Activated T-cell treated with anti-CD3 and anti-CD28 coated beads for 1 hour (primary cell): ENCODE data around the gene KLRC1.
"Not testable (repeated sequence)": the region's sequence is repeated elsewhere in the genome, so short reads cannot be mapped to it uniquely, and the experiment has no call there.

ENCODE experiments used
- DNase-seq: peaks from one replicate; pipeline ENCODE4 v3.0.0-alpha.2; 2020; ENCODE audit warnings: low read depth

KLRC1 gene

DNA sequence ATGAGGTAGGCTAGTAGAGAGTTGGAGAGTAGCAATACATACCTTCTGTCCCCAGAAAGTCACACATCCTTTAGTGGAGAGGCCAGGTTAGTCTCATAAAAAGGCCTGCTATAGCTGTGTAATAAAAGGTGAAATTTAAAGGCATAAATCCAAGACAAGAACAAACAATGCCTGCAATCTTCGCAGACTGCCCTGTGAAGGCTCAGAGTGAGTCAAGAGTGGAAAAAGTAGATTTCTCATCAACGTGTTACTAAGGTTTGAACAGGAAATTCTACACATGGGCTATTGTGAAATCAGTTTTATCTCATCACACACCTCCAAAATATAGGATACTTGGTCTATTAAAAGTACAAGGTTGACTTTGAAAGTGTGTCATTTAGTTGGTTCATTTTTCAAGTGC lies at the start of gene KLRC1:
TSS of gene KLRC1 (minus strand) at position 222 of the 400 bp plus-strand sequence. CDS start 2,221 bp downstream, outside the sequence.
- DNase-seq = no peak

DNA sequence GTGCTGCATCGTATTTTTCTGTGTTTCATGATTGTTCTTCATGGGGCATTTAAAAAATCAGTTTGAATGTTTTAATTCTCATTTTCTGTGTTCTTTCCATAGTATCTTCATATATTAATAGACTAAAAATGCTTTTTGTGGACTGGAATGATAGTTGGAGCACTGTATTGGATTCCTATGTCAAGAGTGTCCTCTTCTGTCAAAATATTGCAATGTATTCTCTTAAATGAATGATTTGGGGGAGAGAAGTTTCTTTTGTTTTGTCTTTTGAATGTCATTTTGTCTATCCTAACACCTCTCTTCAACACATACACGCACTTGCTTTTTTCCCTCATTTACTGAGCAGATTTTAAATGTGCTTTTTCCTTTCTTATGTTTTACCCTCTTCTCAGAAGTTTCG lies 47.9 kb upstream of the KLRC1 start:
- DNase-seq = no peak

DNA sequence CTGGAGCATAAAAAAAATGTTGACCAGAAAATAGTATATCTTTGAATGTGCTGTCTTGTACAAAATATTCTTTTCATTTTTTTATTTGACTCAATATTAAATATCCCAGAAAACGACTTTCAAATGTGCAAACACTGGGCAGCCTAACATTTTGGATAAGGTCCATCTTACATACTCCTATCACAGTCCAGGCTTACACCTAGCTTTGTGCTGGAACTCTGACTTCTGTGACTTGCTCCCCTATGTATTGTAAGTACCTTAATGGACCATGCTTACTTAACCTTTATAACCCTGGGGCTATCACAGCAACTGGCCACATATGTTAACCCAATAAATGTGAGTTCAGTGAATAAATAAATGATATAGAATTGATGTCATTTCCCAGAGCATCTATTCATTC lies 44.9 kb upstream of the KLRC1 start:
- no peak for DNase-seq

DNA sequence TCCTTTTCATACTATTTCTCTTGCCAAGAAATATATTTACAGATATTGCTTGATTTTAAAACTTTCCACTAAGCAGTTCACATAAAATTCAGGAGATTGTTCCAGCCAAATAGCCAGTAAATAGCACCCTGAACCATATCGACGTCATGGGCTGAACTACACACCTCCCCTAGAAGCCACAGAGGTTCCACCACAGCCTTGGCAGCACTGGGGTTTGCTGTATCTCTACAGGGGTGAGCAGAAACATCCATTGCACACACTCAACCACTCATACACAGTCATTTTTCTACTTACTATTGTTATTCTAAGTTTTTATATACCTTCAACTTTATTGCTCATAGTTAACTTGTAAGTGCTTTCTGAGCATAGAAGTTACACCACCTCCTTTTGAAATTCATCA lies 44.4 kb upstream of the KLRC1 start:
- peak; percentile 27 for DNase-seq

DNA sequence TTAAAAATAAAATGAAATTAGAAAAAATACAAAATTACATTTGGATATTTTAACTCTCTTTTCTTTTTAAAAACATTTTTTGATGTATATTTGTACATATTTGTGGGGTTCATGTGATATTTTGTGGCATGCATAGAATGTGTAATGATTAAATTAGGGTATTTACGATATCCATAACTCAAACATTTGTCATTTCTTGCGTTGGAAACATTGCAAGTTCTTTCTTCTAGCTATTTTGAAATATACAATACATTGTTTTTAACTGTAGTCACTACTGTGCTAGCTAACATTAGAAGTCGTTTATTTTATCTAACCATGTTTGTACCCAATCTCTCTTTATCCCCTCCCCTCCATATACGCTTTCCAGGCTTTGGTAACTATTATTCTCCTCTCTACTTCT lies 38.6 kb upstream of the KLRC1 start:
- DNase-seq = no peak

DNA sequence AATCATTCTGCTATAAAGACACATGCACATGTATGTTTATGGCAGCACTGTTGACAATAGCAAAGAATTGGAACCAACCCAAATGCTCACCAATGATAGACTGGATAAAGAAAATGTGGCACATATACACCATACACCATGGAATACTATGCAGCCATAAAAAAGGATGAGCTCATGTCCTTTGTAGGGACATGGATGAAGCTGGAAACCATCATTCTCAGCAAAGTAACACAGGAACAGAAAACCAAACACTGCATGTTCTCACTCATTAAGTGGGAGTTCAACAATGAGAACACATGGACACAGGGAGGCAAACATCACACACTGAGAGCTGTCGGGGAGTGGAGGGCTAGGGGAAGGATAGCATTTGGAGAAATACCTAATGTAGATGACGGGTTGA lies 34.2 kb upstream of the KLRC1 start:
- not testable (repeated sequence) for DNase-seq

DNA sequence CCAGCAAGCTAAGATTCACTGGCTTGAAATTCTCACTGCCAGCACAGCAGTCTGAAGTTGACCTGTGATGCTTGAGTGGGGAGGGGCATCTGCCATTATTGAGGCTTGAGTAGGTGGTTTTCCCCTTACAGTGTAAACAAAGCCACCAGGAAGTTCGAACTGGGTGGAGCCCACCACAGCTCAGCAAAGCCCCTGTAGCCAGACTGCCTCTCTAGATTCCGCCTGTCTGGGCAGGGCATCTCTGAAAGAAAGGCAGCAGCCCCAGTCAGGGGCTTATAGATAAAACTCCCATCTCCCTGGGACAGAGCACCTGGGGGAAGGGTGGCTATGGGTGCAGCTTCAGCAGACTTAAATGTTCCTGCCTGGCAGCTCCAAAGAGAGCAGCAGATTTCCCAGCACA lies 28.7 kb upstream of the KLRC1 start:
- DNase-seq = not testable (repeated sequence)

DNA sequence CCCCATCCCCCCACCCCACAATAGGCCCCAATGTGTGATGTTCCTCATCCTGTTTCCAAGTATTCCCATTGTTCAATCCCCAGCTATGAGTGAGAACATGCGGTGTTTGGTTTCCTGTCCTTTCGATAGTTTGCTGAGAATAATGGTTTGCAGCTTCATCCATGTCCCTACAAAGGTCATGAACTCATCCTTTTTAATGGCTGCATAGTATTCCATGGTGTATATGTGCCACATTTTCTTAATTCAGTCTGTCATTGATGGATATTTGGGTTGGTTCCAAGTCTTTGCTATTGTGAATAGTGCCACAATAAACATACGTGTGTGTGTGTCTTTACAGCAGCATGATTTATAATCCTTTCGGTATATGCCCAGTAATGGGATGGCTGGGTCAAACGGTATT lies 19.6 kb upstream of the KLRC1 start:
- DNase-seq = not testable (repeated sequence)

DNA sequence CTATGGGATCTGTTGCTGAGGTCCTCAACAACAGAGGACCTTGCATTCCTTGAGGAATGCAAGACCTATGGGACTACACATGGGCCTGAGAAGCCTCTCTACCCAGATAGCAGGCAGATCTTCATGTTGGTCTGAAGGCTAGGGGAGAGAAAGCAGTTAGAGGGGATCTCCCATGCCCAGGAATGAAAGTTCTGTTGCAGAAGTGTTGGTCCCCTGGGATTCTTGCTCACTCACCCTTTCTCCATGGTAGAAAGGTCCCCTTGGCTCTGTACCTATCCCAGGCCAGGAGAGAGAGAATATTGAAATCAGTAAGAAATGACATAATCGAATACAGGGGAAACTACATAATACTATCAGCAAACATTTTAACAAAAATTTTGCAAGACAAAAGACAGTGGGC lies 16.5 kb upstream of the KLRC1 start:
- no peak for DNase-seq

DNA sequence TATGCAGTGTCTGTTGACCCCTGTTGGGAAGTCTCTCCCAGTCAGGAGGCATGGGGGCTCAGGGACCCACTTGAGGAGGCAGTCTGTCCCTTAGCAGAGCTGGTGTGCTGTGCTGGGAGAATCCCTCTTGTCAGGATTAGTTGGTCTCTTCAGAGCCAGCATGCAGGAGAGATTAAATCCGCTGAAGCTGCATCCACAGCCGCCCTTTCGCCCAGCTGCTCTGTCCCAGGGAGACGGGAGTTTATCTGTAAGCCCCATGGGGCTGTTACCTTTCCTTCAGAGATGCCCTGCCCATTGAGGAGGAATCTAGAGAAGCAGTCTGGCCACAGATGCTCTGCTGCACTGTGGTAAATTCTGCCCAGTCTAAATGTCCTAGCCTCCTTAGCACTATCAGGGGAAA lies 13.1 kb upstream of the KLRC1 start:
- DNase-seq = no peak

DNA sequence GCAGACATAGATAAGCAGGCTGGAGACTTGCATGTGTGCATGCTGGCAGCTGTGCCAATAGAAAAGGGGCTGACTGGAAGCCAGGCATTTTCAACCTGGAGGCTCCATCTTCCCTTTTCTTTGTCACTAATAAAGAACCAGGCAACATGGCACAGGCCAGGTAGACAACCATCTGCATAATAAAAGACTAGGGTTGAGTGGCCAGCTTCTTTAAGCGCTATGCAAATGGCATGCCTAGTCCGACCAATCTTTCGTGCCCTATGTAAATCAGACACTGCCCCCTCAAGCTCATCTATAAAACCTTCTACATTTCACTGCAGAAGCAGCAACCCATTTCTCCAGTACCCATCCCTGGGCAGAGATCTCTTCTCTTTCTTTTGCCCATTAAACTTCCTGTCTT lies 4.6 kb upstream of the KLRC1 start:
- DNase-seq = no peak

DNA sequence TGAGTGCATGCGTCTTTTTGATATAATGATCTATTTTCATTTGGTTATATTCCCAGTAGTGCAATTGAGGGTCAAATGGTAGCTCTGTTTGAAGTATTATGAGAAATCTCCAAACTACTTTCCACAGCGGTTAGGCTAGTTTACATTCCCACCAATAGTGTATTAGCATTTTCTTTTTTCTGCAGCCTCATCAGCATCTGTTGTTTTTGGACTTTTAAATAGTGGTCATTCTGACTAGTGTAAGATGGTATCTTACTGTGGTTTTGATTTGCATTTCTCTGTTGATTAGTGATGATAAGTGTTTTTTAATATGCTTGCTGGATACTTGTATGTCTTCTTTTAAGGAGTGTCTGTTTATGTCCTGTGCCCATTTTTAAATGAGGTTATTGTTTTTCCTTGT lies 3.7 kb upstream of the KLRC1 start:
- DNase-seq = no peak

DNA sequence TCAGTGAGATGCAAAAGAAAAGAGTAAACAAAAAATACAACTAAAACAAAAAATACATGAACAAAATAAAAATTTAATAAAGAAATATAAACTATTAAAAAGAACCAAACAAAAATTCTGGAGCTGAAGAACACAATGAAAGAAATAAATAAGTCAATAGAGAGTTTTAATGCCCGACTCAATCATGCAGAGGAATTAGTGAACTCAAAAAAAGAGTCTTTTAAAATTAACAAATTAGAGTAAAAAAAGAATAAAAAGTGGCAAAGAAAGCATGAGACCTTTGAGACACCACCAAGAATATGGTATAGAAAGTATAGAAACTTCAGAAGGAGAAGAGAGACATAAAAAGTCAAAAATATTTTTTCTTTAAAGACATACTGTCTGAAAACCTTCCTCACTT lies 2.6 kb upstream of the KLRC1 start:
- DNase-seq = no peak

DNA sequence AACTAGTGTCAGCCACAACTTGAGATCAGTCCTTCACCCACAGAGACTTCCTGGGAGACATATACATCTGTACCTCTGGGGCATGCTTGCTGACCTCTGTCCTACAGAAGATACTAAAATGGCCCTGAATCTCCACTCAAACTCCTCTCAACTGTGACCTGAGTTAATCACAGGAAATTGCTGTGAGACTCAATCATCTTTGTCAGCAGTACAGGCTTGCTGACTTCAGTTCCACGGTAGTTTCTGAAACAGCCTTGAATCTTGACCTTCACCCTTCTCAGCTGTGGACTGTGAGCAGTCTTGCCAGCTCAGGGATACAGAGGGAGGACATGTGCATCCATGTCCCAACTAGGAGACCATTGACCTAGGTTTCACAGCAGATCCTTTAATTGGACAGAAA lies 1.4 kb upstream of the KLRC1 start:
- no peak for DNase-seq

DNA sequence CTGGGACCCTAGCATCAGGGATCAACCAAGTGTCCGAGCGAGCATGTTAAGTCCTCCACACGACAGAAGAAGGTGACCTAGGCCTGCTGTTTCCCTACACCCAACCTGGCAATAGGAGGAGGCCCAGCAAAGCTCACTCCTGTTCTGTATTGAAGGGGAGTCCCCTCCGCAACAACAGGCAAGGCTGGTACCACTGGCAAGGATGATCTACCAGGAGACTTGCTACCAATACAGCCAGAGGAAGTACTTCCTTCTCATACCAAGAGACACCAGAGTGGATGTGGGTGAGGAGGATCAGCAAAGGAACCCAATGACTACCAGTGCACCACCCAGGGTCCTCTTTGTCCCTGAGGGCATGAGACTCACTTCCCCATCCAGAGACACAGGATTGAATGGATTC lies 4.9 kb downstream of the KLRC1 start:
- no peak for DNase-seq

DNA sequence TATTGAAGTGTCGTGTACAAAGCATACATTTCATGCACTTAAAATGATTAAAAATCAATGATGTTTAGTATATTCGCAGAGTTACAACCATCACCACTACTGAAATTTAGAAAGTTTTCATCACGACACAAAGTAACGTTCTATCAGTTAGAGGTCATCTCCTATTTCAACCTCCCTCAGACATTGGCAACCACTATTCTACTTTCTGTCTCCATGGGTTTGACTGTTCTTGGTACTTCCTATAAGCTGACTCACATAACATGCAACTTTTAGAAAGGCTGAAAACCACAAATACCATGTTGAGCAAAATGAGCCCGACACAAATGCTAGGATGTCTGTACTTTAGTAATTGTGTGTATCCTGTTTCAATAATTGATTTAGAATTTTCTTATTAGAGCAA lies 7.1 kb downstream of the KLRC1 start:
- not testable (repeated sequence) for DNase-seq

DNA sequence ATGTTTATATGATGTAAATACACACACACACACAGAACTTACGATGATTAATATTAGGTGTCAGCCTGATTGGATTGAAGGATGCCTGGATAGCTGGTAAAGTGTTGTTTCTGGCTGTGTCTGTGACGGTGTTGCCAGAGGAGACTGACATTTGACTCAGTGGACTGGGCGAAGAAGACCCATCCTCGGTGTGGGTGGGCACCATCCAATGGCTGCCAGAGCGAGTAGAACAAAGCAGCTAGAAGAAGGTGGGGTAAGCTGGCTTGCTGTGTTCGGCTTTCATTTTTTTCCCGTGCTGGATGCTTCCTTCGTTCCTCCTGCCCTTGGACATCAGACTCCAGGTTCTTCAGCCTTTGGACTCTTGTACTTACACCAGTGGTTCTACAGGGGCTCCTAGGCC lies 12.0 kb downstream of the KLRC1 start:
- DNase-seq = not testable (repeated sequence)

DNA sequence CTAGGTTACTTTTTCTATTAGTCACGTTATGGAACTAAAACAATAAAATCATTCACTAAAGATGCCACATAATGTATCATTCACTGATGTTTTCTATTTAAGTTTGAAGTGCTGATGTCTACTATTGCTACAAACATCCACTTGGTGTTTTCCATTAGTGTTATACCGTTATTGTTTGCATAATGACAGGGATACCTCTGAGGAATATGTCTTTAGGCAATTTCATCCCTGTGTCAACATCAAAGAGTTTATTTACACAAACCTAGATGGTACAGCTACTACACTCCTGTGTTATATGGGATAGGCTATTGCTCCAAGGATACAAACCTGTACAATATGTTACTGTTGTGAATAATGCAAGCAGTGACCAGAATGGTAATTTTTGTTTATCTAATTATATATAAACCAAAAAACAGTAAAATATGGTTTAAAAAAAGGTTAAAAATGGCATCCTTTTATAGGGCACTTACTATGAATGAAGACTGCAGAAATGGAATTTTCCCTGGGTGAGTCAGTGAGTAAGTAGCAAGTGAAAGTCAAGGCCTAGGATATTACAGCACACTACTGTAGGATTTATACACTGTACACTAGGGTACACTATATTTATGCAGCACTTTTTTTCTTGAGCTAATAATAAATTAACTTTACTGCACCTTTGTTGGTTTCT lies 13.4 kb downstream of the KLRC1 start:
- not testable (repeated sequence) for DNase-seq

DNA sequence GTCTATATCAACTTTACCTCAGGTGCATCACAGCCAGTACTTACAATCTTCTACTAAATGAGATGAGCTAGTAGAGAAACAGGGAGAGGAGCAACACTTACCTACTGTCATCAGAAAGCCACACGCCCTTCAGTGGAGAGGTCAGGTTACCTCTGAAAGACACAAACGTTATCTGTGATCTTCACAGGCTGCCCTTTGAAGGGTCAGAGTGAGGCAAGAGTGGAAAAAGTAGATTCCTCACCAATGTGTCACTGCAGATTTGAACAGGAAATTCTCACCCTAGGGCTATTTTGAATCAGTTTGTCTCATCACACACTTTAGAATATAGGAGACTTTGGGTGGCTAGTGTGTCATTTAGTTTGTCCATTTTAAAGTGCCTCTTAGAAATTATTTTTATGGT lies 15.6 kb downstream of the KLRC1 start:
- DNase-seq = not testable (repeated sequence)

DNA sequence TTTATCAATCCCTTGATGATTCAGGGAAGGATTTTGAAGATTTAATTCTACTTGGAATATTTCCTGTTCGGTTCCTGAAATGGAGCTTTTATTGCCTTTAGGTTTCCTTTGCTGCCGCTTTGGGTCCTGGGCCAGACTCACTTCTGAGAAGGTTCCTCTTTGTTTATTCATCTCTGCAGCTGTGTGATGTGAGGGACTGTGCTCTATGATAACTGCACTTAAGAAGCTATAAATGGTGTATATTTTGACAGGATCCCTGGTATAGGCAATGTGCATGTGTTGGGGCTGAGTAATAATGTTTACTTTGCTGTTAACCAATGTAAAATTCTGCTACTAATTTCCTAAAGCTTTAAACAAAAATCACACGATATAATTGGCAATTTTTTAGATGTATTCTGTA lies 17.4 kb downstream of the KLRC1 start, which contains the start of gene KLRC2:
TSS of gene KLRC2 (minus strand) at position 195 of the 400 bp plus-strand sequence. CDS start at position 171, 24 bp downstream.
- not testable (repeated sequence) for DNase-seq

DNA sequence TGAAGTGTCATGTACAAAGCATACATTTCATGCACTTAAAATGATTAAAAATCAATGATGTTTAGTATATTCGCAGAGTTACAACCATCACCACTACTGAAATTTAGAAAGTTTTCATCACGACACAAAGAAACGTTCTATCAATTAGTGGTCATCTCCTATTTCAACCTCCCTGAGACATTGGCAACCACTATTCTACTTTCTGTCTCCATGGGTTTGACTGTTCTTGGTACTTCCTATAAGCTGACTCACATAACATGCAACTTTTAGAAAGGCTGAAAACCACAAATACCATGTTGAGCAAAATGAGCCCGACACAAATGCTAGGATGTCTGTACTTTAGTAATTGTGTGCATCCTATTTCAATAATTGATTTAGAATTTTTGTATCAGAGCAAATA lies 22.6 kb downstream of the KLRC1 start:
- not testable (repeated sequence) for DNase-seq

DNA sequence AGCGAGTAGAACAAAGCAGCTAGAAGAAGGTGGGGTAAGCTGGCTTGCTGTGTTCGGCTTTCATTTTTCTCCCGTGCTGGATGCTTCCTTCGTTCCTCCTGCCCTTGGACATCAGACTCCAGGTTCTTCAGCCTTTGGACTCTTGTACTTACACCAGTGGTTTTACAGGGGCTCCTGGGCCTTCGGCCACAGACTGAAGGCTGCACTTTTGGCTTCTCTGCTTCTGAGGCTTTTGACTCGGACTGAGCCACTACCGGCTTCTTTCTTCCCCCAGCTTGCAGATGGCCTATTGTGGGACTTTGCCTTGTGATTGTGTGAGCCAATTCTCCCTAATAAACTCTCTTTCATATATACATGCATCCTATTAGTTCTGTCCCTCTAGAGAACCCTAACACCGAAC lies 27.2 kb downstream of the KLRC1 start:
- DNase-seq = not testable (repeated sequence)

DNA sequence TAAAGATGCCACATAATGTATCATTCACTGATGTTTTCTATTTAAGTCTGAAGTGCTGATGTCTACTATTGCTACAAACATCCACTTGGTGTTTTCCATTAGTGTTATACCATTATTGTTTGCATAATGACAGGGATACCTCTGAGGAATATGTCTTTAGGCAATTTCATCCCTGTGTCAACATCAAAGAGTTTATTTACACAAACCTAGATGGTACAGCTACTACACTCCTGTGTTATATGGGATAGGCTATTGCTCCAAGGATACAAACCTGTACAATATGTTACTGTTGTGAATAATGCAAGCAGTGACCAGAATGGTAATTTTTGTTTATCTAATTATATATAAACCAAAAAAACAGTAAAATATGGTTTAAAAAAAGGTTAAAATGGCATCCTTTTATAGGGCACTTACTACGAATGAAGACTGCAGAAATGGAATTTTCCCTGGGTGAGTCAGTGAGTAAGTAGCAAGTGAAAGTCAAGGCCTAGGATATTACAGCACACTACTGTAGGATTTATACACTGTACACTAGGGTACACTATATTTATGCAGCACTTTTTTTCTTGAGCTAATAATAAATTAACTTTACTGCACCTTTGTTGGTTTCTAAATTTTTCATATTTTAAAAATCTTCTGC lies 28.8 kb downstream of the KLRC1 start:
- not testable (repeated sequence) for DNase-seq

DNA sequence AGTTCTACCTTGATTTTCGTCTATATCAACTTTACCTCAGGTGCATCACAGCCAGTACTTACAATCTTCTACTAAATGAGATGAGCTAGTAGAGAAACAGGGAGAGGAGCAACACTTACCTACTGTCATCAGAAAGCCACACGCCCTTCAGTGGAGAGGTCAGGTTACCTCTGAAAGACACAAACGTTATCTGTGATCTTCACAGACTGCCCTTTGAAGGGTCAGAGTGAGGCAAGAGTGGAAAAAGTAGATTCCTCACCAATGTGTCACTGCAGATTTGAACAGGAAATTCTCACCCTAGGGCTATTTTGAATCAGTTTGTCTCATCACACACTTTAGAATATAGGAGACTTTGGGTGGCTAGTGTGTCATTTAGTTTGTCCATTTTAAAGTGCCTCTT lies 31.0 kb downstream of the KLRC1 start:
- not testable (repeated sequence) for DNase-seq
